ENCODE measurements around the gene FAF1. TPM values are rescaled to one million over a fixed set of nuclear protein-coding genes. Genes with fewer than 3 reads are reported as not detected.

Gene FAF1
- total and polyA plus RNA-seq, 9 of the 15 experiments (the other 6 are each of a cell fraction or from before 2014, with no cell fraction given) = 48.7 to 225 (median 118) TPM

DNA sequence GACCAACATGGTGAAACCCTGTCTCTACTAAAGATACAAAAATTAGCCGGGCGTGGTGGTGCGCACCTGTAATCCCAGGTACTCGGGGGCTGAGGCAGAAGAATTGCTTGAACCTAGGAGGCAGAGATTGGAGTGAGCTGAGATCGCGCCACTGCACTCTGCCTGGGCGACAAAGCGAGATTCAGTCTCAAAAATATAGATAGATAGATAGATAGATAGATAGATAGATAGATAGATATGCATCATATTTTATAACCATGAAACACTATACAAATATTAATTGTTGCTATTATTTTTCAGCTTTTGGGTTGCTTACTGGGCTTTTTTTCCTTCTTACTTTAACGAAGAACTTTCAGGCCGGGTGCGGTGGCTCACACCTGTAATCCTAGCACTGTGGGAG lies 4.8 kb upstream of the FAF1 start:
- no peaks in the 10 kb centered on the region for H3K36me3 ChIP-seq (ENCODE audit: control insufficient read depth, insufficient read depth, low read length)
- POLR2A ChIA-PET = no interaction called here
- no TSS peak for BruUV-seq (replicated peaks)
- H3K9ac ChIP-seq (ENCODE audit: insufficient read depth in 1 of 2, low read depth in 2 of 2, low read length in 2 of 2) = no peak overlapping the region
- in situ Hi-C loops (cut with MboI) (no loop called here), intact Hi-C loops (cut with micrococcal nuclease) (loop anchor here (10.0 kb wide), 1 partner anchor 190 kb away; no protein-coding TSS in a partner anchor)
- FAIRE-seq (no peak), DNase-seq (ENCODE audit: extremely low read depth in 1 of 4, low spot score in 3 of 4) (no peak), ATAC-seq (no peak)
- H4K20me1 ChIP-seq (replicated peaks; ENCODE audit: control insufficient read depth, insufficient read depth, low read length) = no peaks in the 10 kb centered on the region
- H2AFZ ChIP-seq (ENCODE audit: low read depth, low read length) = no peak overlapping the region
- H3K27ac ChIP-seq (ENCODE audit: extremely low read depth, low read depth, low read length) = no peak overlapping the region
- WGBS (ENCODE audit: insufficient coverage, low coverage, missing lambda C conversion rate) = 97% methylated on average over 11 of the region's 11 CpGs
- CTCF ChIA-PET (ENCODE audit: low intra/inter-chr PET ratio) = no interaction called here
- TF ChIP-seq DACH1 (IDR thresholded peaks at IDR 0.05; ENCODE audit: partially characterized antibody) (peak; percentile 90), BRF2 (IDR thresholded peaks at IDR 0.05; ENCODE audit: borderline replicate concordance, insufficient read depth, insufficient read length) (no peak)
- H3K79me2 ChIP-seq (ENCODE audit: control insufficient read depth, insufficient read depth, low read length) = peaks cover 33% of the 10 kb centered on the region
- H3K27me3 ChIP-seq (ENCODE audit: control insufficient read depth in 2 of 2, insufficient read depth in 2 of 2, low read length in 2 of 2) = no peaks in the 10 kb centered on the region
- H3K4me3 ChIP-seq = no peak overlapping the region
- H3K9me3 ChIP-seq (replicated peaks; ENCODE audit: control insufficient read depth, insufficient read depth, low read depth, low read length) = no peaks in the 10 kb centered on the region
- no peaks in the 10 kb centered on the region for H3K9me1 ChIP-seq (ENCODE audit: control insufficient read depth, insufficient read depth, low read length)
- peaks cover 11 to 20% of the 10 kb centered on the region in 2 experiments; a peak in 4 of 5 replicates for H3K4me1 ChIP-seq (replicated peaks in 1 of 2; ENCODE audit: control insufficient read depth in 2 of 2, insufficient read depth in 2 of 2, low read length in 2 of 2)
- no peak overlapping the region for H3K4me2 ChIP-seq (ENCODE audit: insufficient read depth, low read length)

GRCh38 chr1:50959303-50959912 lies 659 bp downstream of the FAF1 start:
- H3K4me1 ChIP-seq (replicated peaks in 1 of 2; ENCODE audit: control insufficient read depth in 2 of 2, insufficient read depth in 2 of 2, low read length in 2 of 2) = peaks cover 9 to 15% of the 10 kb centered on the region in 2 experiments; a peak in 4 of 5 replicates
- DNase-seq (ENCODE audit: extremely low read depth in 1 of 4, low spot score in 3 of 4) (peak; percentile 26 to 70 (median 38)), ATAC-seq (peak; percentile 39), FAIRE-seq (peak; percentile 54)
- CTCF ChIA-PET (ENCODE audit: low intra/inter-chr PET ratio) = no interaction called here
- peak overlapping the region; percentile 85 for H3K27ac ChIP-seq (ENCODE audit: extremely low read depth, low read depth, low read length)
- no peaks in the 10 kb centered on the region for H3K9me1 ChIP-seq (ENCODE audit: control insufficient read depth, insufficient read depth, low read length)
- BruUV-seq (replicated peaks) = no TSS peak
- H3K4me2 ChIP-seq (ENCODE audit: insufficient read depth, low read length) = peak overlapping the region; percentile 98
- POLR2A ChIA-PET = interaction anchor here (0.6 to 5.9 kb wide), 7 partner anchors 9 to 367 kb away, joined by 4 to 43 read pairs (median 13); partner anchors contain the start of gene CDKN2C
- H4K20me1 ChIP-seq (replicated peaks; ENCODE audit: control insufficient read depth, insufficient read depth, low read length) = no peaks in the 10 kb centered on the region; the same call in 1 of the 2 replicates
- WGBS (ENCODE audit: insufficient coverage, low coverage, missing lambda C conversion rate) = under 1% methylated on average over 27 of the region's 38 CpGs
- peak overlapping the region; percentile 85 to 96 for H3K9ac ChIP-seq (ENCODE audit: insufficient read depth in 1 of 2, low read depth in 2 of 2, low read length in 2 of 2)
- no peaks in the 10 kb centered on the region for H3K27me3 ChIP-seq (ENCODE audit: control insufficient read depth in 2 of 2, insufficient read depth in 2 of 2, low read length in 2 of 2)
- in situ Hi-C loops (cut with MboI) = no loop called here
- peak overlapping the region; percentile 62 for H3K4me3 ChIP-seq
- peaks cover 61% of the 10 kb centered on the region for H3K79me2 ChIP-seq (ENCODE audit: control insufficient read depth, insufficient read depth, low read length)
- peak overlapping the region; percentile 91 for H2AFZ ChIP-seq (ENCODE audit: low read depth, low read length)
- no peaks in the 10 kb centered on the region for H3K9me3 ChIP-seq (replicated peaks; ENCODE audit: control insufficient read depth, insufficient read depth, low read depth, low read length)
- intact Hi-C loops (cut with micrococcal nuclease) = loop anchor here (5.0 kb wide), 1 partner anchor 558 kb away; the partner anchor contains the start of gene EPS15
- H3K36me3 ChIP-seq (ENCODE audit: control insufficient read depth, insufficient read depth, low read length) = peaks cover 37% of the 10 kb centered on the region; the same call in 2 of the 3 replicates
- TF ChIP-seq MCM5 (IDR thresholded peaks at IDR 0.05; ENCODE audit: low read depth) (no peak), YY1 (IDR thresholded peaks at IDR 0.05; ENCODE audit: borderline replicate concordance in 1 of 3, control insufficient read depth in 1 of 3, extremely low read depth in 1 of 3, insufficient read depth in 3 of 3, insufficient read length in 1 of 3, insufficient replicate concordance in 2 of 3, low read depth in 1 of 3, low read length in 2 of 3) (peak; percentile 3 to 85 (median 47)), PATZ1 (CRISPR knock-in tag; IDR thresholded peaks at IDR 0.05; ENCODE audit: borderline replicate concordance) (no peak)

Data from K562 (cell line).